ENCODE results near the gene CDC42SE2. TPM values are rescaled to one million over a fixed set of nuclear protein-coding genes. Genes with fewer than 3 reads are reported as not detected.

The CDC42SE2 gene
- total RNA-seq, result 11.6 TPM
- long read RNA-seq, transcript CDC42SE2-201 (6 exons, 3,591 nt), result major isoform, 7 of 21 reads
- long read RNA-seq, partial matches to known transcripts, result 0 of 21 reads
- long read RNA-seq, other reads (novel, unspliced or antisense), result 14 of 21 reads

GRCh38 chr5:131263648-131264450 is at the start of gene CDC42SE2:
CDC42SE2 (plus strand) TSS chr5:131264053; CDS start chr5:131359494, 95,441 bp downstream.
- ATAC-seq (peak; percentile 100), DNase-seq (peak; percentile 94)
- intact Hi-C loops (cut with micrococcal nuclease), result no loop called here

- intact Hi-C loops (cut with micrococcal nuclease), result no loop called here
- DNase-seq, result no peak
- ATAC-seq, result no peak
Measured at GRCh38 chr5:131214609-131215227, 49.1 kb upstream of the CDC42SE2 start.

- intact Hi-C loops (cut with micrococcal nuclease), result no loop called here
- DNase-seq, result no peak
- no peak for ATAC-seq
Measured at GRCh38 chr5:131217791-131218190, 46.1 kb upstream of the CDC42SE2 start.

- ATAC-seq (no peak), DNase-seq (no peak)
- intact Hi-C loops (cut with micrococcal nuclease), result no loop called here
Measured at GRCh38 chr5:131218392-131218791, 45.5 kb upstream of the CDC42SE2 start.

GRCh38 chr5:131220566-131220965 is 43.3 kb upstream of the CDC42SE2 start:
- intact Hi-C loops (cut with micrococcal nuclease), result no loop called here
- no peak for ATAC-seq
- no peak for DNase-seq

- no peak for ATAC-seq
- DNase-seq, result no peak
- intact Hi-C loops (cut with micrococcal nuclease), result no loop called here
Measured at GRCh38 chr5:131221008-131221703, 42.7 kb upstream of the CDC42SE2 start.

- intact Hi-C loops (cut with micrococcal nuclease), result no loop called here
- no peak for DNase-seq
- ATAC-seq, result no peak
Measured at GRCh38 chr5:131221888-131222287, 42.0 kb upstream of the CDC42SE2 start.

GRCh38 chr5:131222731-131223130 is 41.1 kb upstream of the CDC42SE2 start:
- intact Hi-C loops (cut with micrococcal nuclease), result no loop called here
- DNase-seq (no peak), ATAC-seq (no peak)

- intact Hi-C loops (cut with micrococcal nuclease), result no loop called here
- DNase-seq, result no peak
- no peak for ATAC-seq
Measured at GRCh38 chr5:131223751-131224386, 40.0 kb upstream of the CDC42SE2 start.

- DNase-seq, result peak; percentile 47
- peak; percentile 82 for ATAC-seq
- intact Hi-C loops (cut with micrococcal nuclease), result no loop called here
Measured at GRCh38 chr5:131224387-131225201, 39.3 kb upstream of the CDC42SE2 start.

- ATAC-seq, result no peak
- intact Hi-C loops (cut with micrococcal nuclease), result no loop called here
Measured at GRCh38 chr5:131225282-131225974, 38.4 kb upstream of the CDC42SE2 start.

GRCh38 chr5:131226899-131227298 is 37.0 kb upstream of the CDC42SE2 start:
- intact Hi-C loops (cut with micrococcal nuclease), result no loop called here
- DNase-seq, result no peak
- no peak for ATAC-seq

More at GRCh38 chr5:131225282-131225974, 38.4 kb upstream of the CDC42SE2 start:
- DNase-seq, result no peak

GRCh38 chr5:131228646-131229045 is 35.2 kb upstream of the CDC42SE2 start:
- DNase-seq (no peak), ATAC-seq (no peak)
- intact Hi-C loops (cut with micrococcal nuclease), result no loop called here

GRCh38 chr5:131229623-131230022 is 34.2 kb upstream of the CDC42SE2 start:
- intact Hi-C loops (cut with micrococcal nuclease), result no loop called here
- ATAC-seq, result no peak

GRCh38 chr5:131230406-131230805 is 33.4 kb upstream of the CDC42SE2 start:
- ATAC-seq (no peak), DNase-seq (no peak)
- intact Hi-C loops (cut with micrococcal nuclease), result no loop called here

More at GRCh38 chr5:131229623-131230022, 34.2 kb upstream of the CDC42SE2 start:
- no peak for DNase-seq

- DNase-seq (no peak), ATAC-seq (no peak)
- intact Hi-C loops (cut with micrococcal nuclease), result no loop called here
Measured at GRCh38 chr5:131239686-131240085, 24.2 kb upstream of the CDC42SE2 start.

GRCh38 chr5:131242728-131243255 is 21.1 kb upstream of the CDC42SE2 start:
- ATAC-seq, result no peak
- intact Hi-C loops (cut with micrococcal nuclease), result no loop called here
- DNase-seq, result no peak

GRCh38 chr5:131245312-131245711 is 18.5 kb upstream of the CDC42SE2 start:
- ATAC-seq, result no peak
- intact Hi-C loops (cut with micrococcal nuclease), result no loop called here
- DNase-seq, result no peak

Data from left ventricle myocardium superior (tissue), 1 donor.